ENCODE measurements around the gene GPR89A.
"Not testable (repeated sequence)": the region's sequence is repeated elsewhere in the genome, so short reads cannot be mapped to it uniquely, and the experiment has no call there.

GPR89A gene

DNA sequence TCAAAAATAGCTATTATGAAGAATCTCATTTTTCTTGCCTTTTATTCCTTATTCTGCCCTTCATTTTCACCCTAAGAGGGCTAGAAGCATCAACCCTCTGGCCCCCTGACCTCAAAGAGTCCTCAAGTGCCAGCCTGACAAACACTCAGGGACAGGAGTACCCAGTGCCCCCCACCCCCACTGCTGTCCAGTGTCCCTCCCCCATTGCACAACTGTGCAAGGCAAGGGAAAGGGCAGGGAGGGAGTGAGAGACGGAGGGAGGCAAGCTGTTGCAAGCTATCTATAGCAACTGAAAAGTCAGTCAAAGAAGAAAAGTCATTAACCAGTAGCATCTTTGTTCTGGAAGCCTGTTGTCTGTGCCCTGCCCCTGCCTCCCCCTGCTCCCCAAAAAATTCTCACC lies 78.3 kb downstream of the GPR89A start:
- not testable (repeated sequence) for DNase-seq (ENCODE audit: low read depth in 2 of 2)

DNA sequence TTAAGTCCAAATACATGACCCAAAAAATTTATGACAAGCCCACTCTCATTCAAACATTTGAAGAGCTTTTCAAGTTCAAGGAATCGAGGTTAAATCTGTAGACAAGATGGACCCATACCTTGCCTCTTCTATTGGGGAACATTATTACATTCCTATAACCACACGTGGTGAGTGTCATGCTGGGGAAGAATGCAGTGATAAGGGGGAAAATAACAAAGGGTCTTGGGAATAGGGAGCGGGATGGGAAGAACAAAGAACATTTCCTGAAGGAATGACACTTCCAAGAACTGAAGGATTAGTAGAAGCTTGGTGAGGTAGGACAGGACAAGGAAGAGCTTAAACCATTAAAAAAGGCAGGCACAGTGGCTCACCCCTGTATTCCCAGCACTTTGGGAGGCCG lies 80.5 kb downstream of the GPR89A start:
- no peak for DNase-seq (ENCODE audit: low read depth in 2 of 2)

DNA sequence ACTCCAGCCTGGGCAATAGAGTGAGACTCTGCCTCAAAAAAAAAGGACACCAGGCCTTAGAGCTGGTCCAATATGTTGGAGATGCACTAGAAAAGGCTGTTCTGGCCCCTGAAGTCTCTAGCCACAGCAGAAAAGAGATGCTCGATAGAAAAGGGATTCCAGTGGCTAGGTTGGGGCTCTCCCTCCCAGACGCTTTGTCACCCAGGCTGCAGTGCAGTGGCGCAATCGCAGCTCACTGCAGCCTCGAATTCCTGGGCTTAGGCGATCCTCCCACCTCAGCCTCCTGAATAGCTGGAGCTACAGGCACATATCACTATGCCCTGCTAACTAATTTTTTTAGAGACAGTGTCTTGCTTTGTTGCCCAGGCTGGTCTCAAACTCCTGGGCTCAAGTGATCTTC lies 81.1 kb downstream of the GPR89A start:
- no peak for DNase-seq (ENCODE audit: low read depth in 2 of 2)

DNA sequence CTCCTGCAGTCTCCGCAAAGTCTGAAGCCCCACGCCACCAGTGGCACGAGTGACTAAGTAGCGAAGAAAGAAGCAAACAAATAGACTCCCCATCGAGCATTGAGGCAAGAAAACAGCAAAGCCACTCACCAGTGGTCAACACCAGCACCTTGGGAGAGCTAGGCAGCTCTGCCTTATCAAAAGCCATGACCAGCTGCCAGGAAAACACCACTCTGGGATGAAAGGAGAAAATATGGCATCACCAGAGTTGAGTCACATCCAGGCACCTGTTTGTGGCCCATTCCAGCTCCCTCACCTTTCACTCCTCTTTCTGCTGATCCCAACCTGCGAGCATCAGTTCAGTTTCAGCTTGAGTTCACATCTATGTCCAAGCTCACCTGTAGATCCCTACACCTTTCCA lies 82.1 kb downstream of the GPR89A start:
- no peak for DNase-seq (ENCODE audit: low read depth in 2 of 2)

DNA sequence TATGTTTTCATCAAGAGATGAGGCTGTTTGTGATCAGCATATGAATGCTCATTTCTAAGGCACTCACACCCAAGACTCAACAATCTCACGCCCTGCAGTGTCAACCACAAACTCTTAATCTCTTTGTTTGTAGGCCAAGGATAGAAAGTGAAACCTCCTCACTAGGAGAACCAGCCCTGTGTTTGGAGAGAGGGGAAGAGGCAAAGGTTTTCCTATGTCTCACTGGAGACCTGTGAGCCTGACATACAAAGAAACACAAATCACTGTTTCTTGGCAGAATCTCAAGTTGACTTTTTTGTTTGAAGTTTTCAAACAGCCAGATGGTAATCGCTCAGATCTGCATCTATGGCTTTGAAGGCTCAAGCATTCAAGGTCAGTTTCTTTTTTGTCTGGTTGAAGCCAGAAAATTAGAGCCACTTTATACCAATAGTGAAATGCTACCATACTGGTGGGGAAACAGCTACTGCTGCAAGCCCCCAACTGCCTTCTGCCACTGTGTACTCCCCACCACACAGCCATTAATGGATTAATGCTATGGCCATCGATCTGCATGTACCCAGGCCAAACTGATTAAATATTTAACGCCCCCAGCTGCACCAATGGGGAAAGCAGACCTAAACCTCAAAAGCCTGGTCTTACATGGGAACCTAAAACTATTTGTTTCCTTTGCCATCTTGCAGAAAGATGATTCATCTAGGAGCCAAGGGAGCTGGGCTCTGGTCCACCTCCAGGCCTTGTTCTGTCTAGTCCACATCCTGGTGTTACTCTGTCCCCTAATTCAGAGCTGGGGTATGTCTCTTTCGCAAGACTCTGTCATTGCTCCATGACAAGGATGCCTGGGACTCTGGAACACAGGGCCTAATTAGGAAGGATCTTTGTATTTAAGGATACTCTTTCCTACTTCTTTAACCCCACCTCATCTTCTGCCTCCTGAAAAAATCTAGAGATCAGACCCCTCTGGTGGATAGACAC lies 83.1 kb downstream of the GPR89A start:
- DNase-seq (ENCODE audit: low read depth in 2 of 2), result peak in 1 of 2 donors; percentile 13

DNA sequence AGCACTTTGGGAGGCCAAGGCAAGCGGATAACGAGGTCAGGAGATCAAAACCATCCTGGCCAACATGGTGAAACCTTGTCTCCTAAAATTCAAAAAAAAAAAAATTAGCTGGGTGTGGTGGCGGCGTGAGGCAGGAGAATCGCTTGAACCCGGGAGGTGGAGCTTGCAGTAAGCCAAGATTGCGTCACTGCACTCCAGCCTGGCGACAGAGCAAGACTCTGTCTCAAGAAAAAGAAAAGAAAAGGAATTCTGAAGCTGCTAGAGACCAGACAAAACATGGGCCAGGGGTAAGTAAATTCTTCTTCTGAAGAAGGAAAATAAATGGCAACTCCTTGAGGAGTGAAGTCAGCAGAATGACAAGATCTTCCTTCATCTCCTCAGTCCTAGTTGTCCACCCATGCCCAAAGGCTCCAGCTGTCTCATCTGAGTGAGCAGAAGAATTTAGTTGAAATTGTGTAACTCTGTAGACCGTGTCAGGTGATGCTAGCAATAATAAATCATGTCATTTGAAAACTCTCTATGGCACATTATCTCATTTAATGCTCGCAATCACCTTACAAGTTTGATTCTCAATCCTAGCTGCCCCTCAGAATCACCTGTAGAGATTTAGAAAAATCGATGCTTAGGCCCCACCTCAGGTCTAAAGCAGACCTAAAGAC lies 85.1 kb downstream of the GPR89A start:
- DNase-seq (ENCODE audit: low read depth in 2 of 2), result no peak

DNA sequence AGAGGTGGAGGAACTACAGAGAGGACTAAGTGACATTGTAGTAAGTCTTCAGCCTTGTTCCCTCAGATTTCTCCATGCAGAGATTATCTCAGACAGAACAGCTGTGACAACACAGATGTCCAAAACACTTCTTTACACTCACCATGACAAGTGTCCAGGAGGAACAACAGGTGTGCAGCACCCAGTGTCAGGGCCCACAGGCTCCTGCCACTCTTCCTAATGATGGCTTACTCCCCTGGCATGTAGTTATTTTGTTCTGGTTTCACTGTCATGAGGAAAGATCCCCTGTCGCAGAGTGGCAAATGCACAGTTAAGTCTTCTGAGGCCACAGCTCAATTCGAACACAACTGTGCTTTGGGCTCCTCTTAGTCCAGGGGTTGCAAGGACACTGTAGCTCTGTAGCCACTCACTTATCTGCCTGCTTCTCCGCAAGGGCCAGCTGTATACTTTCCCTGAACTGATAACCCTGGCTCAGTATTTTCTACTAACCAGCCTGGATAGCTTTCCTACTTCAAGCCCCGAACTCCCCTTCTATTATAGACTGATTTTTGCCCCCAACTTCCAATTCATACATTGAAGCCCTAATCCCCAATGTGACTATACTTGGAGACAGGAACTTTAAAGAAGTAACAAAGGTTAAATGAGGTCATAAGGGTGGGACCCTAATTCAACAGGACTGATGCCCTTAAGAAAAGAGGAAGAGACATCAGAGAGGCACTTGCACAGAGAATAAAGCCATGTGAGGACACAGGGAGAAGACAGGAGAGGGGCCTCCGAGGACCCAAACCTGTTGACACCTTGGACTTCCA lies 88.2 kb downstream of the GPR89A start:
- no peak for DNase-seq (ENCODE audit: low read depth in 2 of 2)

DNA sequence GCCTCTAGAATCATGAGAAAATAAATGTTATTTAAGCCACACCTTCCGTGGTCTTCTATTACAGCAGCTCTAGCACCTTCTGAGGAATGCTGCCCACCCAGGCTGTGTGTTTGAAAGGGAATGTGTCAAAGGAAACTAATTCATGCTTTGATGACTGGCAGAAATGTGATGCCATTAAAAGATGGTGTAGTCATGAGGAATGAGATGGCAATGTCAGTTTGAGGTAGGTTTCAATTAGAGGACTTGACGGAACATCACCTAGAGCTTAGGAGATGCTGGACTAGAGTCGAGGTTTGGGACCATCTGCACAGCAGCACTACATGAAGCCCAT lies 88.8 kb downstream of the GPR89A start:
- DNase-seq (ENCODE audit: low read depth in 2 of 2), result no peak

DNA sequence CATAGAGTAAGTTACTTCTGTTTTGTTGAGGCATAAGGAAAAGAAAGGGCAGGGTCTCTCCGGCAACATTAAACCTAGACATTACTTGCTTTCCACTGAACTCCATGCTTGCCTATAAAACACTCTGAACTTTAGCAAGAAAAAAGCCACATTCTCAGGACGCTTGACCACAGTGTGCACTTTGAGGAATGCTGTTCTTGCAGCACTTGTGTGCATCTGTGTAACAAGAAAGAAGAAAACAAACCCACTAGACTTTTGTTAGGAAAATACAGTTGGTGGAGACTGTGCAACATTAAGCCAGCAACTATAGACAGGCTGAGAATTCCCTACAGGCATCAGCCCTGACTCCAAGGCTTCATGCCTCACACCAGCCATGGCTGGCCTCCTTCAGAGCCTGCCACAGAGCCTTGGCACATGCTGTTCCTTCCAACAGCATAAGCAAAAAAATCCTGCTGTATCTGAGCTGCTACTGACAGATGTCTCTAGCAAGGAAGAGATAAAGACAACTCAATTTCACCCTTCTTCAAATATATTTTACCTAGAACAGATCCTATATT lies 93.6 kb downstream of the GPR89A start:
- DNase-seq (ENCODE audit: low read depth in 2 of 2), result no peak

DNA sequence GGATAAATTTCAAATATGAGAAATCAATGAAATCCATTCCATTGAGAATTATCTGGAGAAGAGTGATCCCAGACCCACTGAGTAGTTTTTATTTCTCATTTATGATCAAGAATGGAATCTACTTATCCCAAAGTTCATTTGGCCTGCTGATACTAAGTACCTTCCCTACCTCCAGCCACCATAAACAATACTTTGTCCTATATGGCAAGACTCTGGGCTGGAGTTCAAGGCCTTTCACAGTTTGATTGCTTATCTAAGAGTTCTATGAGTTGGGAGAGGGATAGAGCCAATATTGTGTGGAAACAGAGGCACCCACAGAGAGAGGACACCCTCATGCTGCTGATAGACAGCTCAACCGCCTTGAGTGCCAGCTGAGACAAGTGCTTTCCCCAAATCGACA lies 94.3 kb downstream of the GPR89A start:
- no peak for DNase-seq (ENCODE audit: low read depth in 2 of 2)

DNA sequence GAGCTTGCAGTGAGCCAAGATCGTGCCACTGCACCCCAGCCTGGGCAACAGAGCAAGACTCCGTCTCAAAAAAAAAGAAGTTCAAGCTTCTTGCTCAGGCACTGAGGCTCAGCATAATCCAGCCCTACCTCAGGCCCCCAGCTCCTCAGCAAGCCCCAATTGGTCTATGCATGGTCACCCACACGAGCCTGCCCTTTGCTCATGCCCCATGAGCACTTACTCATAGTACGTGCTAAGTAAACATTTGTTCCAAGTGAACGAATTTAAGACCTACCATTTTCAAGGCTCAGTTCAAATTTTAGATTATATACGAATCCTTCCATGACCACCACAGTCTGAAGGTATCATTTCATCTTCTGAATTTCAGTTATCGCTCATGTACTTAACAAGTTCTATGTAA lies 95.0 kb downstream of the GPR89A start:
- no peak for DNase-seq (ENCODE audit: low read depth in 2 of 2)

DNA sequence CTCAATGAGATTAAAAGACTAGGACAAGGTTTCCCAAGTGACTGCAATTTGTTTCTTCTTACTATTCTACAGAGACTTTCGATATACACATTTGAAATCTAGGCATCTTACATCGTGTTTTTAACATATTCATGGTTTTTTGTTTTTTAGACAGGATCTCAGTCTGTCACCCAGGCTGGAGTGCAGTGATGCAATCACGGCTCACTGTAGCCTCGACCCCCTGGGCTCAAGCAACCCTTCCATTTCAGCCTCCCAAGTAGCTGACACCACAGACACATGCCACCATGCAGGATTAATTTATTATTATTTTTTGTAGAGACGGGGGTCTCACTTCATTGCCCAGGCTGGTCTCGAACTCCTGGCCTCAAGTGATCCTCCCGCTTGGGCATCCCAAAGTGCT lies 97.8 kb downstream of the GPR89A start:
- no peak for DNase-seq (ENCODE audit: low read depth in 2 of 2)

DNA sequence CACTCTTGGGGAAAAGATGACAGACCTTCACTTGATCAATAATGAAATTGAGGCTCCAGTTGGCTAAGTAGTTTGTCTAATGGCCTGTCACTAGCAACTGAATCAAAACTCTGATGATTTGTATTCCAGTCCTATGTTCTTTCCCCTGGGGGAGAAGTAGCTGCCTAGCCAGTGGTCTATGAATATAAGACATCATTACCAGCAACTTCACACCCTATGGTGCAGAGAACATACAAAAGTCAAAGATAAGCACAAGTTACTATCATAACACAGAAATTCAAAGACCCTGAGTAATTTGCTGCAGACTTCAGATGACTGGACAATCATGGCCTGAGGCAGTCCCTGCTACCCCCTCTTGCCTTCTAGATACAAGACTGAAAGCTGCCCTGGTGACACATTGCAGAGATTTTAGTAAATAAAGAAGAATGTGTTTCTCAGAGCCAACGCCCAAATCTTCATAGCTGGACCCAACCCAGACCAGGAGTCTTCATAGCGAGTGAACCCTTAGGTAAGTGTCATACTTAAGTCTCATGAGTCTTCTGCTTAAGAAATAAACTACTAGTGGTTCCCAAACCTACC lies 98.4 kb downstream of the GPR89A start:
- DNase-seq (ENCODE audit: low read depth in 2 of 2), result no peak

DNA sequence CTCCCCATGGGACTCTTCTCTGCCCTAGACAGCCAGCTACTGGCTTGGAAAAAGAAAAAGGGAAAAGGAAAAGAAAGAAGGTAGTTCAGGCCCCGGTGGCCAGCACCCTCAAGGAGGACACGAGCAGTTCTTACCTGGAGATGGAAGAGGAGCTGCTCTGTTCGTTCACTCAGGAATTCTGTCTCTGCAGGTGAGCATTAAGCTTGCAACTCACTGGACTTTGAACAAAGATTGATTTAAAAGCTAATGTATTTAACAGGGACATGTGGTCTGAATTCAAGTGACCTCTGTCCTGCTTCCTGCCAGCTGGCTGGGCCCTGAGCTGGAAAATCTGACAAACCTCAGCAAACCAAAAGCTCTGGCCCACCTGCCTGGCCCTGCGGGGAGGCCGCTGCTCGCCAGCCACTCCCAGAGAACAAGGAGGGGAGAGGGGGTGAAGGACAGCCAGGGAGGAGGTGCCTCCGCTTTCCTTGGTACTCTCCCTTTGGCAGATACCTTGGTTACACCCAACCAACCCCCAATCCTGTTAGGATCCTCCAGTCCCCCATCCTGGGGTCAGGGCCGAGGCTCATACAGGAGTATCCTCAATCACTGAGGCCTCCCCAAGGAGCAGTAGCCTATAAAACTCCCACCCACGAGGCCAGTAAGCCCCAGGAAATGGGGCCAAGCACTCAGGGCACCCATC lies 99.5 kb downstream of the GPR89A start, which contains the start of gene PDZK1:
Gene PDZK1 (minus strand): TSS at position 186 of the 685 bp plus-strand sequence. CDS start 19,347 bp downstream, outside the sequence.
- no peak for DNase-seq (ENCODE audit: low read depth in 2 of 2)

DNA sequence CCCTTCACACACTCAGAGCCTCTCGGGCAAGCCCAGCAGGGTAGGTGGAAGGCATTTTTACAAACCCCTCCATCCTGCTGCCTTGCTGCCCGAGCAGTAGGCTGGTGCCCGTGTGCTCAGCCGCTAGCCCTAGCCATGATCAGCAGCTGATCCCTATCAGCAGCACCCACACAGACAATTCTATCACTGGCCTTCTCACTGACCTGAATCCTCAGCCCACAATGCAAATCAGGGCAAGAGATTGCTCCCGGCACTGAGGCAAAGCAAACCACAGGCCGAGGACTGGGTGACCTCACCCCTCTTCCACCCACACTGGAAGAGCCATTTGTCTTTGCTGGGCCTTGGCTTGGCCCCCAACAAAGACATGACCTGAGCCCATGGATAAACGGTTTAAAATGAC lies 100.3 kb downstream of the GPR89A start:
- DNase-seq (ENCODE audit: low read depth in 2 of 2), result no peak

DNA sequence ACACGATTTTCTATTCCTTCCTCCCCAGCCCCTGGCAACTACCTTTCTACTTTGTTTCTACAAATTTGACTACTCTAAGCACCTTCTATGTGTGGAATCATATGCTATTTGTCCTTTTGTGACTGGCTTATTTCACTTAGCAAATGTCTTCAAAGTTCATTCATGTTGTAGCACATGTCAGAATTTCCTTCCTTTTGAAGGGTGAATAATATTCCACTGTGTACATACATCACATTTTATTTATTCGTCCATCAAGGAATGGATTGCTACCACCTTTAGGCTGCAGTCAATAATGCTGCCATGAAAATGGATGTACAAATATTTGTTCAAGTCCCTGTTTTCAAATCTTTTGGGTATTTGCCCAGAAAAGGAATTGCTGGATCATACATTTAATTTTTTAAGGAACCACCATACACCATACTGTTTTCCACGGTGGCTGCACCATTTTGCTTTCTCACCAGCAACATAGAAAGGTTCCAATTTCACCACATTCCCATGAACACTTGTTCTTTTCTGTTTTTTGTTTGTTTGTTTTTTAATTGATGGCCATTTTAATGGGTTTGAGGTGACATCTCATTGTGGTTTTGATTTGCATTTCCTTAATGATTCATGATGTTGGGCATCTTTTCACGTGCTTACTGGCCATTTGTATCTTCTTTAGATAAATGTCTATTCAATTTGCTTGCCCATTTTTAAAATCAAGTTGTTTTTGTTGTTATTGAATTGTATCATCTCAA lies 102.7 kb downstream of the GPR89A start:
- no peak for DNase-seq (ENCODE audit: low read depth in 2 of 2)

DNA sequence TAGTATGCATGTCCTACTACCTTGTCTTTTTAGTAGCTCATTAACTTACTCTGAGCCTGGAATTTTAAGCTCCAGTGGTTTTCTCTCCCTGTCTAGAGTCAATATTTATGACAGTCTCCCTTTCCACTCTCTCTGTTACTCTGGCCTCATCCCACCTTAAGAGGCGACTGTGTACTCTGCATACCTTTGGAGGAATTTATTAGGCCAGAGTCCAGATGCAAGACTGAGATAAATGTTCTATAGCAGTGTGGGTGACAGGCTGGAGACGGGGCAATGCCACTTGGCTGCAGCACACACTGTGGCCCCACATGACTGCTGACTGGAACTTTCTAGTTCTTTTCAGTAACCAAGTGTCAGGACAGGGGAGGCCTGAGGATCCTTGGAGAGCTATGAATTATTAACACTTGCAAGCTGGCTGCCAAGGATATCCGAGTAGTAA lies 103.4 kb downstream of the GPR89A start:
- DNase-seq (ENCODE audit: low read depth in 2 of 2), result no peak

DNA sequence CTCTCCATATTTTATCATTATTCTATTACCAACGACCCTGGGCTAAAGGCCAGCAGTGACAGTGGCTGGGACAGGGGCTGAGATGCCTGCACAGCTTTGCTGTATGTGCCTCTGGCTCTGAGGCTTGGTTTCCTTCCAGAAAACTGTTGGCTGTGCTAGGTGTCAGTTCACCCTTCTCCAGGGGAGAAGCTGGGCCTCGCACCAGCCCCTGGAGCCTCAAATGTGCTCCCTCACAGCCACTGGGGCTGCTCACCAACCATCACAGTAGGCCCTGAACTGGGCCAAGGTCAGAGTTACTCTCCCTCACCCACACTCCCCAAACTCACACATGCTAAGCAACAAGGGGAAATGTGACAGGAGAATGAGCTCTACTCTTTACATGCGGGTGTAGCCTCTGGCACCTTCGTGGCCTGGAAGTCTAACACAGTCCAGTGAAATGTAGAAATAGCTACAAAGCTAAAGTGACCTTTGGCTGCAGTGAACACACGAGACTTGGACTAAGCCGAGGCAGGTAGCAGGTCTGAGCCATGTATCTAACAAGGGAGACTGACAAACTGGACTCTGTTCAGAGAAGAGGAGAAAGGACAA lies 106.8 kb downstream of the GPR89A start:
- DNase-seq (ENCODE audit: low read depth in 2 of 2), result no peak

DNA sequence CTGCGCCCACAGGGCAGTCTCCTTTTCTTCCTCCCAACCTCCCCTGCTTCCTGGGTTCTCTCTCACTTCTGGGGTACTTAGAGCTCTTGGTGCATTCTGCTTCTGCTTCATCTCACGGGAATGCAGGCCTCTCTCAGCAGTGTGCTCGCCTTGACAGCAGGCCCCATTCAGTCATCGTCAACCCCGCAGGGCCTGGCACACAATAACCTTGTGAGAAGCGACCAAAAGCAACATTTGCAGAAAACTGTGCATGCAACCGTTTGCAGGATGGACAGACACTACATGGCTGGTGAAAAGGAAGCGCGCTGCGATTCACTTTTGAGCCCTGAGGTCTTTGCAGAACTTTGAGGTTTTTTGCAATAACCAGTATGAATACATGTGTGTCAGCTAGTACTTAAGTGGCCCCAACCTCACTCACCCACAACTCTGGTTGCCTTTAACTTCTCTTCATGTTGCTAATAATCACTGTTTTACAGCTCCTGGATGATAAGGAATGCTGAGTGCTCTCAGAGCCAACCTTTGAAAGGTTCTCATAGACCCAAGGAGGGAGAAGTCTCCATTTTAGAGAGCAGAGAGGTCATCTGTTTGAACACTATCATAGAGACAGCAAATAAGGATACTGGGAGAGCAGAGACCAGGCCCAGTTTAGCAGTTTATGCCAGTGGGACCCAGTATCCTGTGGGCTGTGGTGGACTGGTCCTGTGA lies 109.0 kb downstream of the GPR89A start:
- DNase-seq (ENCODE audit: low read depth in 2 of 2), result no peak
